GM12891 (cell line): ENCODE measurements around the gene CD99.

Source experiments
- POLR2A ChIP-seq: IDR thresholded peaks from 2 replicates; pipeline ENCODE4 v1.6.1; 2011; ENCODE audit warnings: low read depth, low read length, control low read depth
- POLR2AphosphoS5 ChIP-seq: IDR thresholded peaks from 2 replicates; pipeline ENCODE4 v1.6.1; 2011; ENCODE audit warnings: low read depth, low read length, control low read depth
- TAF1 ChIP-seq: IDR thresholded peaks from 2 replicates; pipeline ENCODE4 v1.6.1; 2011; ENCODE audit warnings: low read depth, low read length, control low read depth

DNA sequence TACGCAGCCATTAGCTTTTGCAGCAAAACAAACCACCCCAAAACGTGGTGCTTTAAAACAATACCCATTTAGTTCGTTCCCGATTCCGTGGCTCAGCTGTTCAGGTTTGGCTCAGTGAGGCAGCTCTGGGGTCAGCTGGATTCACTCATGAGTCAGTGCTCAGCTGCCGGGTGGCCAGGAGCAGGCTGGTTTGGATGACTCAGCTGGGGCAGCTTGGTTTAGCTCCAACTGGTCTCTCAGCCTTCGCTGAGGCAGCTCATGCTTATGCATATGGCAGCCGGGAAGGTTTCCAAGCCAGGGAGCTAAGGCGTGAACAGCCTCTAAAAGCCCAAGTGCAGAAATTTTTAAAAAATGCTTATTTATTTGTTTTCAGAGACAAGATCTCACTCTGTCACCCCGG lies 13.3 kb upstream of the CD99 start:
- no peak for TF ChIP-seq POLR2A
- TF ChIP-seq POLR2AphosphoS5, result no peak
- no peak for TF ChIP-seq TAF1
